SK-N-SH (cell line): ENCODE data around the gene NSD2. TPM values are rescaled to one million over a fixed set of nuclear protein-coding genes. Genes with fewer than 3 reads are reported as not detected.

Experiments
- CTCF ChIA-PET: fragments of 300-600, 350-600 bp; formaldehyde crosslinking; extraction: SDS; loops from one replicate; lab custom pipeline; 2021; lab: Yijun Ruan, JAX
- POLR2A ChIA-PET: fragments of 350-600 bp; sonication (Branson Sonifier 250); formaldehyde crosslinking; extraction: SDS; loops from one replicate; lab custom pipeline; 2020; ENCODE audit warnings: antibody characterized with exemption, inconsistent platforms; lab: Yijun Ruan, JAX
- DNase-seq: peaks from one replicate; pipeline ENCODE4 v3.0.0; 2012
- H2AFZ ChIP-seq: fragments of 200-600 bp; sonication (generic); 2 replicates; pipeline ENCODE4 v1.8.1; 2016; ENCODE audit warnings: antibody characterized with exemption, mild to moderate bottlenecking, low read depth
- H3F3A ChIP-seq: fragments of 200-600 bp; sonication (generic); replicated peaks from 2 replicates; pipeline ENCODE3; 2016; ENCODE audit warnings: antibody characterized with exemption, mild to moderate bottlenecking; ENCODE audit not compliant: insufficient read depth
- H3K27ac ChIP-seq, 2 experiments: fragments of 200-500 bp in 1 of 2; fragments of 200-600 bp in 1 of 2; sonication (Bioruptor generic) in 1 of 2; sonication (generic), shearing (Covaris generic) in 1 of 2; 2 replicates each; pipeline versions ENCODE4 v1.5.1 to v1.6.1; 2014 to 2016; ENCODE audit warnings: low read depth in 2 of 2, inconsistent platforms in 1 of 2, low read length in 1 of 2, mild to moderate bottlenecking in 1 of 2, mixed read lengths in 1 of 2
- H3K27me3 ChIP-seq: fragments of 200-600 bp; sonication (generic), shearing (Covaris generic); 2 replicates; pipeline ENCODE4 v1.6.1; 2016; ENCODE audit warnings: mixed run types; ENCODE audit not compliant: insufficient read depth
- H3K36me3 ChIP-seq, 2 experiments: fragments of 200-500 bp in 1 of 2; fragments of 200-600 bp in 1 of 2; sonication (Bioruptor generic) in 1 of 2; sonication (generic) in 1 of 2; replicated peaks in 1 of 2; 2 replicates each; pipeline versions ENCODE3 to v1.5.1; 2014 to 2016; ENCODE audit warnings: low read length in 1 of 2, mild to moderate bottlenecking in 1 of 2; ENCODE audit not compliant: insufficient read depth in 2 of 2, control insufficient read depth in 1 of 2
- H3K4me1 ChIP-seq, 2 experiments: fragments of 200-500 bp in 1 of 2; fragments of 200-600 bp in 1 of 2; sonication (Bioruptor generic) in 1 of 2; sonication (generic), shearing (Covaris generic) in 1 of 2; 2 replicates each; pipeline versions ENCODE4 v1.5.1 to v1.6.1; 2014 to 2016; ENCODE audit warnings: low read depth in 1 of 2, low read length in 1 of 2, mixed run types in 1 of 2; ENCODE audit not compliant: insufficient read depth in 2 of 2, control insufficient read depth in 1 of 2
- H3K4me2 ChIP-seq: fragments of 200-600 bp; sonication (generic), shearing (Covaris generic); 2 replicates; pipeline ENCODE4 v1.6.1; 2017; ENCODE audit warnings: mixed run types
- H3K4me3 ChIP-seq, 2 experiments: fragments of 200-500 bp in 1 of 2; fragments of 200-600 bp in 1 of 2; sonication (Bioruptor generic) in 1 of 2; sonication (generic), shearing (Covaris generic) in 1 of 2; 2 replicates each; pipeline versions ENCODE4 v1.5.1 to v1.8.1; 2014 to 2016; ENCODE audit warnings: low read depth in 2 of 2, inconsistent platforms in 1 of 2, low read length in 1 of 2, mild to moderate bottlenecking in 1 of 2, mixed read lengths in 1 of 2, moderate library complexity in 1 of 2
- H3K79me2 ChIP-seq: fragments of 200-600 bp; sonication (generic); 2 replicates; pipeline ENCODE4 v1.8.1; 2017; ENCODE audit warnings: mild to moderate bottlenecking; ENCODE audit not compliant: insufficient read depth
- H3K9ac ChIP-seq: fragments of 200-600 bp; sonication (generic); 2 replicates; pipeline ENCODE4 v1.6.1; 2017; ENCODE audit warnings: mixed run types
- H3K9me2 ChIP-seq: fragments of 200-600 bp; sonication (generic); 2 replicates; pipeline ENCODE4 v1.6.1; 2017; ENCODE audit warnings: mixed run types
- H3K9me3 ChIP-seq: fragments of 200-600 bp; sonication (generic); 2 replicates; pipeline ENCODE4 v1.6.1; 2017; ENCODE audit warnings: mixed run types, mild to moderate bottlenecking, moderate library complexity
- H4K20me1 ChIP-seq: fragments of 200-600 bp; sonication (generic); 2 replicates; pipeline ENCODE4 v1.6.1; 2017; ENCODE audit warnings: mild to moderate bottlenecking, mixed run types; ENCODE audit not compliant: insufficient read depth
- CTCF ChIP-seq: fragments of 200-600 bp; sonication (generic); IDR thresholded peaks from 2 replicates; pipeline ENCODE4 v1.6.1; 2017; ENCODE audit warnings: antibody characterized with exemption, mild to moderate bottlenecking, moderate library complexity
- EZH2phosphoT487 ChIP-seq: fragments of 200-600 bp; sonication (generic); IDR thresholded peaks from 2 replicates; pipeline ENCODE4 v1.6.1; 2017; ENCODE audit warnings: low read depth, mixed run types, mild to moderate bottlenecking, antibody characterized with exemption, moderate library complexity, borderline replicate concordance
- FOXJ3 ChIP-seq: sonication (generic); formaldehyde crosslinking; IDR thresholded peaks from 2 replicates; pipeline ENCODE4 v1.5.1; 2020; ENCODE audit warnings: mild to moderate bottlenecking, missing genetic modification reagents
- GATA2 ChIP-seq: sonication (generic); formaldehyde crosslinking; IDR thresholded peaks from 2 replicates; pipeline ENCODE4 v1.5.0; 2020; ENCODE audit warnings: mild to moderate bottlenecking, missing genetic modification reagents
- IRF3 ChIP-seq: fragments of 150-350 bp; IDR thresholded peaks from 2 replicates; pipeline ENCODE4 v1.6.1; 2016; ENCODE audit warnings: mild to moderate bottlenecking, low read depth, low read length
- NFIC ChIP-seq: IDR thresholded peaks from 2 replicates; pipeline ENCODE4 v1.4.0; 2012; ENCODE audit warnings: borderline replicate concordance
- NRF1 ChIP-seq: IDR thresholded peaks from 2 replicates; pipeline ENCODE4 v1.6.1; 2012; ENCODE audit warnings: low read depth, mild to moderate bottlenecking, low read length
- RAD21 ChIP-seq: IDR thresholded peaks from 2 replicates; pipeline ENCODE4 v1.6.1; 2012; ENCODE audit warnings: mild to moderate bottlenecking, low read length
- RCOR1 ChIP-seq: fragments of 150-350 bp; IDR thresholded peaks from 2 replicates; pipeline ENCODE4 v1.6.1; 2017; ENCODE audit warnings: antibody characterized with exemption, low read length
- SMC3 ChIP-seq: IDR thresholded peaks from 2 replicates; pipeline ENCODE4 v1.6.1; 2012; ENCODE audit warnings: low read depth, low read length, improper control_type of control experiment
- WGBS: methylation state at CpG from one replicate; pipeline ENCODE4 v1.1.6; 2017; ENCODE audit warnings: low lambda C conversion rate; 5-methylcytosine and 5-hydroxymethylcytosine counted together
- polyA plus RNA-seq, 3 experiments: library from polyadenylated mRNA; depleted of rRNA; stranded (reverse); fragments of >200 nt; gene quantifications; 2 replicates each; pipeline ENCODE4 v1.2.3, GENCODE V29; 2012

The NSD2 gene
- polyA plus RNA-seq, 1 of the 3 experiments (the other 2 are of a cell fraction) = 34.2 TPM

- Histone ChIP-seq H3K36me3 (peaks cover 23% of the 10 kb centered on the region in 2 experiments), H3K79me2 (peaks cover 100% of the 10 kb centered on the region), H3K4me1 (peaks cover 0 to 7% of the 10 kb centered on the region in 2 experiments; a peak in 1 of 4 replicates), H4K20me1 (peaks cover 84% of the 10 kb centered on the region), H3K9ac (no peak overlapping the region), H3K27me3 (no peaks in the 10 kb centered on the region), H3K9me3 (no peaks in the 10 kb centered on the region), H3K4me3 (no peak overlapping the region; a peak in 1 of 4 replicates), H2AFZ (no peak overlapping the region), H3F3A (peaks cover 18% of the 10 kb centered on the region), H3K4me2 (peak overlapping the region; percentile 8; the same call in 1 of the 2 replicates), H3K27ac (peak overlapping the region in 1 of 2 experiments; percentile 48; a peak in 1 of 4 replicates), H3K9me2 (no peaks in the 10 kb centered on the region)
- DNase-seq = no peak
- TF ChIP-seq NFIC (no peak), EZH2phosphoT487 (no peak)
- POLR2A ChIA-PET = no interaction called here
- WGBS = 96% methylated on average over 1 of the region's 1 CpG
- CTCF ChIA-PET = interaction anchor here (0.7 to 9.0 kb wide), 36 partner anchors 8 to 205 kb away, joined by 3 to 104 read pairs (median 8); partner anchors contain the start of genes LETM1, NSD2 and SLBP
These were observed 27.5 kb downstream of the NSD2 start for GRCh38 chr4:1898681-1899080.

GRCh38 chr4:1899149-1900086 is 28.2 kb downstream of the NSD2 start:
- DNase-seq = peak; percentile 86
- Histone ChIP-seq H3K36me3 (peaks cover 25 to 27% of the 10 kb centered on the region in 2 experiments), H3K4me3 (peak overlapping the region in 1 of 2 experiments; percentile 9; a peak in 1 of 4 replicates), H3K27me3 (no peaks in the 10 kb centered on the region), H3K9me3 (no peaks in the 10 kb centered on the region), H3K4me2 (peak overlapping the region; percentile 8; the same call in 1 of the 2 replicates), H3K4me1 (peaks cover 0 to 7% of the 10 kb centered on the region in 2 experiments; a peak in 1 of 4 replicates), H4K20me1 (peaks cover 82% of the 10 kb centered on the region), H3F3A (peaks cover 24% of the 10 kb centered on the region), H2AFZ (no peak overlapping the region), H3K9me2 (no peaks in the 10 kb centered on the region), H3K27ac (peak overlapping the region in 1 of 2 experiments; percentile 48; a peak in 2 of 4 replicates), H3K9ac (no peak overlapping the region)
- POLR2A ChIA-PET = interaction anchor here (1.8 kb wide), 1 partner anchor 27 kb away, joined by 5 read pairs; no protein-coding TSS in a partner anchor
- 27% methylated on average over 14 of the region's 15 CpGs for WGBS
- CTCF ChIA-PET = interaction anchor here (0.6 to 9.0 kb wide), 61 partner anchors 8 to 206 kb away, joined by 3 to 104 read pairs (median 5); partner anchors contain the start of genes LETM1, NSD2 and SLBP
- TF ChIP-seq CTCF (peak; percentile 88), RAD21 (peak; percentile 90), IRF3 (no peak), NRF1 (peak; percentile 36; the same call in 1 of the 2 replicates), SMC3 (peak; percentile 73), GATA2 (CRISPR knock-in tag) (no peak), NFIC (no peak), FOXJ3 (no peak), RCOR1 (no peak), EZH2phosphoT487 (no peak)
- TF ChIP-seq, all 33 proteins: peak for 4
- H3K79me2 ChIP-seq = peaks cover 100% of the 10 kb centered on the region
